HG02610 (cell line): Measurements from ENCODE around the gene ELAPOR1.
A peak's percentile ranks its signal among the peaks of the same experiment; 100 is the strongest.

Source experiments
- ATAC-seq: cut with Tn5 transposase; IDR thresholded peaks from one replicate; pipeline ENCODE4 v1.9.1; 2021; ENCODE audit warnings: mild to moderate bottlenecking, moderate library complexity; ENCODE audit not compliant: unreplicated experiment

The ELAPOR1 gene

GRCh38 chr1:109094377-109094803 lies 19.5 kb upstream of the ELAPOR1 start:
- no peak for ATAC-seq

GRCh38 chr1:109094871-109095270 lies 19.0 kb upstream of the ELAPOR1 start:
- no peak for ATAC-seq

GRCh38 chr1:109095631-109096030 lies 18.3 kb upstream of the ELAPOR1 start:
- ATAC-seq, result no peak

GRCh38 chr1:109096120-109096519 lies 17.8 kb upstream of the ELAPOR1 start:
- no peak for ATAC-seq

- ATAC-seq, result peak; percentile 89
Observed at GRCh38 chr1:109099938-109100773, 13.8 kb upstream of the ELAPOR1 start.

GRCh38 chr1:109104364-109105151 lies 9.4 kb upstream of the ELAPOR1 start:
- ATAC-seq, result no peak

- no peak for ATAC-seq
Observed at GRCh38 chr1:109105881-109106280, 8.0 kb upstream of the ELAPOR1 start.

- no peak for ATAC-seq
Observed at GRCh38 chr1:109107785-109108184, 6.1 kb upstream of the ELAPOR1 start.

GRCh38 chr1:109109906-109110305 lies 4.0 kb upstream of the ELAPOR1 start:
- peak; percentile 24 for ATAC-seq

- no peak for ATAC-seq
Observed at GRCh38 chr1:109111386-109112055, 2.4 kb upstream of the ELAPOR1 start.

GRCh38 chr1:109112056-109112651 lies 1.8 kb upstream of the ELAPOR1 start:
- peak; percentile 36 for ATAC-seq

- ATAC-seq, result peak; percentile 57
Observed at GRCh38 chr1:109112652-109113285, 1.1 kb upstream of the ELAPOR1 start.

- ATAC-seq, result no peak
Observed at GRCh38 chr1:109114342-109114674, 393 bp downstream of the ELAPOR1 start.

GRCh38 chr1:109115685-109116084 lies 1.8 kb downstream of the ELAPOR1 start:
- ATAC-seq, result no peak

- no peak for ATAC-seq
Observed at GRCh38 chr1:109116286-109116685, 2.4 kb downstream of the ELAPOR1 start.

GRCh38 chr1:109118089-109118488 lies 4.2 kb downstream of the ELAPOR1 start:
- ATAC-seq, result no peak

- no peak for ATAC-seq
Observed at GRCh38 chr1:109120356-109120755, 6.4 kb downstream of the ELAPOR1 start.

GRCh38 chr1:109131059-109131458 lies 17.1 kb downstream of the ELAPOR1 start:
- no peak for ATAC-seq

- ATAC-seq, result no peak
Observed at GRCh38 chr1:109131800-109132199, 17.9 kb downstream of the ELAPOR1 start.

- ATAC-seq, result no peak
Observed at GRCh38 chr1:109133002-109133706, 19.2 kb downstream of the ELAPOR1 start.
